HepG2 (cell line): ENCODE data around the gene IGF2BP3. TPM values are rescaled to one million over a fixed set of nuclear protein-coding genes. Genes with fewer than 3 reads are reported as not detected.
A peak's percentile ranks its signal among the peaks of the same experiment; 100 is the strongest.

Experiments used
- JUN ChIP-seq: sonication (generic); formaldehyde crosslinking; IDR thresholded peaks from 2 replicates; pipeline ENCODE4 v1.4.0; 2020; ENCODE audit warnings: mild to moderate bottlenecking, missing genetic modification reagents
- RORA ChIP-seq: sonication (generic); formaldehyde crosslinking; IDR thresholded peaks from 2 replicates; pipeline ENCODE4 v1.5.0; 2020; ENCODE audit warnings: mild to moderate bottlenecking, missing genetic modification reagents, moderate library complexity
- SATB2 ChIP-seq: sonication (generic); formaldehyde crosslinking; IDR thresholded peaks from 2 replicates; pipeline ENCODE4 v1.5.0; 2020; ENCODE audit warnings: missing genetic modification reagents
- SNAPC5 ChIP-seq: sonication (generic); formaldehyde crosslinking; IDR thresholded peaks from 2 replicates; pipeline ENCODE4 v1.8.1; 2023; ENCODE audit warnings: mild to moderate bottlenecking, missing genetic modification reagents, borderline replicate concordance
- SOX6 ChIP-seq, 2 experiments: fragments of 450-650 bp in 1 of 2; sonication (generic) in 1 of 2; formaldehyde crosslinking in 1 of 2; IDR thresholded peaks; 2 replicates each; pipeline versions ENCODE4 v1.4.0 to v1.6.1; 2017 to 2020; ENCODE audit warnings: antibody characterized with exemption in 1 of 2, mild to moderate bottlenecking in 1 of 2, missing genetic modification reagents in 1 of 2
- U2AF1 ChIP-seq: fragments of 200-400 bp; formaldehyde crosslinking; optimal IDR thresholded peaks from 2 replicates; pipeline ENCODE3; 2017; ENCODE audit warnings: mild to moderate bottlenecking, low read depth, low read length
- ZBTB21 ChIP-seq: sonication (generic); formaldehyde crosslinking; IDR thresholded peaks from 2 replicates; pipeline ENCODE4 v1.4.0; 2020; ENCODE audit warnings: missing genetic modification reagents
- ZMAT5 ChIP-seq: sonication (generic); formaldehyde crosslinking; IDR thresholded peaks from 2 replicates; pipeline ENCODE4 v1.5.0; 2020; ENCODE audit warnings: mild to moderate bottlenecking, low read depth, missing genetic modification reagents, borderline replicate concordance
- ZNF558 ChIP-seq: sonication (generic); formaldehyde crosslinking; IDR thresholded peaks from 2 replicates; pipeline ENCODE4 v1.9.0; 2022; ENCODE audit warnings: mild to moderate bottlenecking, missing genetic modification reagents, borderline replicate concordance
- ZNF746 ChIP-seq: sonication (generic); formaldehyde crosslinking; IDR thresholded peaks from 2 replicates; pipeline ENCODE4 v1.8.0; 2022; ENCODE audit warnings: mild to moderate bottlenecking, missing genetic modification reagents
- ZNF891 ChIP-seq: sonication (generic); formaldehyde crosslinking; IDR thresholded peaks from 2 replicates; pipeline ENCODE4 v1.5.0; 2020; ENCODE audit warnings: mild to moderate bottlenecking, missing genetic modification reagents
- polyA plus RNA-seq, 8 experiments: library from polyadenylated mRNA; depleted of rRNA in 3 of 8; stranded (reverse) in 7 of 8; unstranded in 1 of 8; fragments of >200 nt; fragmentation: Illumina TruSeq in 4 of 8; extraction: Trizol in 4 of 8; gene quantifications; 2 replicates each; pipeline versions ENCODE4 v1.2.1 to v1.2.3, GENCODE V29; 2011 to 2016; ENCODE audit warnings: low read depth in 4 of 8, missing spikeins in 1 of 8, mixed read lengths in 1 of 8; ENCODE audit not compliant: insufficient read depth in 1 of 8
- total RNA-seq, 5 experiments: library from RNA; depleted of rRNA; stranded (reverse); fragments of >200 nt; fragmentation: Illumina TruSeq; extraction: Trizol; gene quantifications; 2 replicates each; pipeline ENCODE4 v1.2.3, GENCODE V29; 2016; ENCODE audit warnings: low read depth in 1 of 5
- TF ChIP-seq, protein P1 (sequence below): sonication (generic); formaldehyde crosslinking; IDR thresholded peaks from 2 replicates; pipeline ENCODE4 v1.8.1; 2023; ENCODE audit warnings: mild to moderate bottlenecking, missing genetic modification reagents
- TF ChIP-seq, protein P2 (sequence below): sonication (generic); formaldehyde crosslinking; IDR thresholded peaks from 2 replicates; pipeline ENCODE4 v1.4.0; 2020; ENCODE audit warnings: mild to moderate bottlenecking, missing genetic modification reagents
- TF ChIP-seq, protein P3 (sequence below): sonication (generic); formaldehyde crosslinking; IDR thresholded peaks from 2 replicates; pipeline ENCODE4 v1.5.0; 2020; ENCODE audit warnings: missing genetic modification reagents, mild to moderate bottlenecking, borderline replicate concordance
- TF ChIP-seq, protein P4 (sequence below): sonication (generic); formaldehyde crosslinking; IDR thresholded peaks from 2 replicates; pipeline ENCODE4 v1.4.0; 2020; ENCODE audit warnings: missing genetic modification reagents

IGF2BP3 gene
- total and polyA plus RNA-seq, 2 of the 13 experiments (the other 11 are each of a cell fraction or from before 2014, with no cell fraction given): 37.7 to 39.5 TPM

- TF ChIP-seq ZNF746: 0 out of 2 replicates have a peak, but pooled peaks have one; percentile 58
- TF ChIP-seq SATB2 (CRISPR knock-in tag): no peak
- no peak for TF ChIP-seq SOX6 (IDR thresholded peaks at IDR 0.05)
- TF ChIP-seq SOX6 (CRISPR knock-in tag; IDR thresholded peaks at IDR 0.05): peak; percentile 73
- no peak for TF ChIP-seq JUN (CRISPR knock-in tag)
- TF ChIP-seq ZNF558 (CRISPR knock-in tag): peak; percentile 68; the same call in 1 of the 2 replicates
- TF ChIP-seq, protein P1, sequence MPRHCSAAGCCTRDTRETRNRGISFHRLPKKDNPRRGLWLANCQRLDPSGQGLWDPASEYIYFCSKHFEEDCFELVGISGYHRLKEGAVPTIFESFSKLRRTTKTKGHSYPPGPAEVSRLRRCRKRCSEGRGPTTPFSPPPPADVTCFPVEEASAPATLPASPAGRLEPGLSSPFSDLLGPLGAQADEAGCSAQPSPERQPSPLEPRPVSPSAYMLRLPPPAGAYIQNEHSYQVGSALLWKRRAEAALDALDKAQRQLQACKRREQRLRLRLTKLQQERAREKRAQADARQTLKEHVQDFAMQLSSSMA (CRISPR knock-in tag): 0 out of 2 replicates have a peak, but pooled peaks have one; percentile 48
- TF ChIP-seq RORA (CRISPR knock-in tag): no peak
- TF ChIP-seq U2AF1: no peak
- TF ChIP-seq, protein P2, sequence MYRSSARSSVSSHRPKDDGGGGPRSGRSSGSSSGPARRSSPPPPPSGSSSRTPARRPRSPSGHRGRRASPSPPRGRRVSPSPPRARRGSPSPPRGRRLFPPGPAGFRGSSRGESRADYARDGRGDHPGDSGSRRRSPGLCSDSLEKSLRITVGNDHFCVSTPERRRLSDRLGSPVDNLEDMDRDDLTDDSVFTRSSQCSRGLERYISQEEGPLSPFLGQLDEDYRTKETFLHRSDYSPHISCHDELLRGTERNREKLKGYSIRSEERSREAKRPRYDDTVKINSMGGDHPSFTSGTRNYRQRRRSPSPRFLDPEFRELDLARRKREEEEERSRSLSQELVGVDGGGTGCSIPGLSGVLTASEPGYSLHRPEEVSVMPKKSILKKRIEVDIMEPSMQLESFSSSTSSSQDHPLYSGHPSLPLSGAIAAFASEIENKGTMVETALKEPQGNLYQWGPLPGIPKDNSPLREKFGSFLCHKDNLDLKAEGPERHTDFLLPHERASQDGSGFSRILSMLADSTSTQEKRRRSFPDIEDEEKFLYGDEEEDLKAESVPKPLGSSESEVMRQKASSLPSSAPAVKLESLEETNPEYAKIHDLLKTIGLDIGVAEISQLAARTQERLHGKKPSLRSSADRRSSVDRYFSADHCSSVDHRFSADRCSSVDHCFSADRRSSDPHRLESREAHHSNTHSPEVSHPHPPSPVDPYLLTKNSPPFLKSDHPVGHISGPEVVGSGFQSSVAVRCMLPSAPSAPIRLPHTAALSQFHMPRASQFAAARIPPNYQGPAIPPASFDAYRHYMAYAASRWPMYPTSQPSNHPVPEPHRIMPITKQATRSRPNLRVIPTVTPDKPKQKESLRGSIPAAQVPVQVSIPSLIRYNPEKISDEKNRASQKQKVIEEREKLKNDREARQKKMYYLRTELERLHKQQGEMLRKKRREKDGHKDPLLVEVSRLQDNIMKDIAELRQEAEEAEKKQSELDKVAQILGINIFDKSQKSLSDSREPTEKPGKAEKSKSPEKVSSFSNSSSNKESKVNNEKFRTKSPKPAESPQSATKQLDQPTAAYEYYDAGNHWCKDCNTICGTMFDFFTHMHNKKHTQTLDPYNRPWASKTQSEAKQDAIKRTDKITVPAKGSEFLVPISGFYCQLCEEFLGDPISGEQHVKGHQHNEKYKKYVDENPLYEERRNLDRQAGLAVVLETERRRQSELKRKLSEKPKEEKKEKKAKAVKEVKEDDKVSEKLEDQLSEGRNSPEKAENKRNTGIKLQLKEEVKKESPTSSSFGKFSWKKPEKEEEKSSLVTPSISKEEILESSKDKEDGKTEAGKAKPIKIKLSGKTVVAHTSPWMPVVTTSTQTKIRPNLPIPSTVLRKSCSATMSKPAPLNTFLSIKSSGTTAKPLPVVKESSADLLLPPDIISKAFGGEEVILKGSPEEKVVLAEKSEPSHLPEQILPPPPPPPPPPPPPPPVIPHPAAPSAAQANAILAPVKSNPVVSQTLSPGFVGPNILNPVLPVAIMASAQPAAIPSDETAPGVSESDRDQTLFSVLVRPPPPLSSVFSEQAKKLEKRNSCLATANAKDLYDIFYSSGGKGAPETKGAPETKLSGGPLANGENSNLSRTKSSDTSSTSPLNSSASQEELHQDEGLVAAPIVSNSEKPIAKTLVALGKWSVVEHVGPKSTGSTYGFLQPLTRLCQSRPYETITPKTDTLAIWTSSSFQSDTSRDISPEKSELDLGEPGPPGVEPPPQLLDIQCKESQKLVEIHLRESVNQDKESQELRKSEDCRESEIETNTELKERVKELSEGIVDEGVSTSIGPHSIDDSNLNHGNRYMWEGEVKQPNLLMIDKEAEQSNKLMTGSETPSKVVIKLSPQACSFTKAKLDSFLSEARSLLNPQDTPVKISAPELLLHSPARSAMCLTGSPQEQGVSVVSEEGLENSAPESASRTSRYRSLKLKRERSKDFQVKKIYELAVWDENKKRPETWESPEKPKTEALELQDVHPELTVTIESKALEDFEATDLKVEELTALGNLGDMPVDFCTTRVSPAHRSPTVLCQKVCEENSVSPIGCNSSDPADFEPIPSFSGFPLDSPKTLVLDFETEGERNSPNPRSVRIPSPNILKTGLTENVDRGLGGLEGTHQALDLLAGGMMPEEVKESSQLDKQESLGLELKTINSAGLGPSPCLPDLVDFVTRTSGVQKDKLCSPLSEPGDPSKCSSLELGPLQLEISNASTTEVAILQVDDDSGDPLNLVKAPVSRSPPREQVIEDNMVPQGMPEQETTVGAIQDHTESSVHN (CRISPR knock-in tag): 0 out of 2 replicates have a peak, but pooled peaks have one; percentile 69
- TF ChIP-seq SNAPC5 (CRISPR knock-in tag): no peak
- peak; percentile 97 for TF ChIP-seq ZNF891 (CRISPR knock-in tag)
- TF ChIP-seq, protein P3, sequence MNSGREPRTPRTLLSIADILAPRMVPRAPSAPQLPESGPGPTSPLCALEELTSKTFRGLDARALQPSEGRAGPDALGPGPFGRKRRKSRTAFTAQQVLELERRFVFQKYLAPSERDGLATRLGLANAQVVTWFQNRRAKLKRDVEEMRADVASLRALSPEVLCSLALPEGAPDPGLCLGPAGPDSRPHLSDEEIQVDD: no peak
- TF ChIP-seq, protein P4, sequence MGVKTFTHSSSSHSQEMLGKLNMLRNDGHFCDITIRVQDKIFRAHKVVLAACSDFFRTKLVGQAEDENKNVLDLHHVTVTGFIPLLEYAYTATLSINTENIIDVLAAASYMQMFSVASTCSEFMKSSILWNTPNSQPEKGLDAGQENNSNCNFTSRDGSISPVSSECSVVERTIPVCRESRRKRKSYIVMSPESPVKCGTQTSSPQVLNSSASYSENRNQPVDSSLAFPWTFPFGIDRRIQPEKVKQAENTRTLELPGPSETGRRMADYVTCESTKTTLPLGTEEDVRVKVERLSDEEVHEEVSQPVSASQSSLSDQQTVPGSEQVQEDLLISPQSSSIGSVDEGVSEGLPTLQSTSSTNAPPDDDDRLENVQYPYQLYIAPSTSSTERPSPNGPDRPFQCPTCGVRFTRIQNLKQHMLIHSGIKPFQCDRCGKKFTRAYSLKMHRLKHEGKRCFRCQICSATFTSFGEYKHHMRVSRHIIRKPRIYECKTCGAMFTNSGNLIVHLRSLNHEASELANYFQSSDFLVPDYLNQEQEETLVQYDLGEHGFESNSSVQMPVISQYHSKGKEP (CRISPR knock-in tag): 0 out of 2 replicates have a peak, but pooled peaks have one; percentile 9
- TF ChIP-seq ZMAT5 (CRISPR knock-in tag): no peak
- TF ChIP-seq ZBTB21: peak; percentile 3; the same call in 1 of the 2 replicates
These were observed 171.2 kb downstream of the IGF2BP3 start, which contains the start of gene MALSU1 (continued) for GRCh38 chr7:23298885-23299769.
